Stimulated activated CD8-positive, alpha-beta memory T cell treated with anti-CD3 and anti-CD28 coated beads, Interleukin-4, amount 100 ng/mL, for 48 hours (primary cell): ENCODE measurements around the gene RTP3.
A peak's percentile ranks its signal among the peaks of the same experiment; 100 is the strongest.
"Not testable (repeated sequence)": the region's sequence is repeated elsewhere in the genome, so short reads cannot be mapped to it uniquely, and the experiment has no call there.

Experiments
- DNase-seq: peaks from one replicate; pipeline ENCODE4 v3.0.0-alpha.2; 2020

RTP3 gene

DNA sequence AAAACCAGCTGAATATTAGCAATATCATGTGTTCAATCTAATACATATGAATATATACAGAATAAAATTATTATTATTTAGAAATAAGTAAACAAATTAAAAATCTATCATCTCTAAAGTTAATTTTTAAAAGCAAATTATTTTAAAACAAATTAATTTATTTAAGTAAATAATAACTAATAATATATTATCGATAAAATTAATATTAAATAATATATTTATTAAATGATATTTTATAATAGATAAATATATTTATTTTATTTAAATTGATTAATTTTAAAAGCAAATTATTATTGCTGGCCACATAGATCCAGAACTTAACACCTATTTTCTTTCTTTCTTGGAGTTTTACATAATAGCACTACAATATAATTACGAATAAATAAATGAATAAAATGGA lies 22.2 kb downstream of the RTP3 start:
- DNase-seq: no peak

DNA sequence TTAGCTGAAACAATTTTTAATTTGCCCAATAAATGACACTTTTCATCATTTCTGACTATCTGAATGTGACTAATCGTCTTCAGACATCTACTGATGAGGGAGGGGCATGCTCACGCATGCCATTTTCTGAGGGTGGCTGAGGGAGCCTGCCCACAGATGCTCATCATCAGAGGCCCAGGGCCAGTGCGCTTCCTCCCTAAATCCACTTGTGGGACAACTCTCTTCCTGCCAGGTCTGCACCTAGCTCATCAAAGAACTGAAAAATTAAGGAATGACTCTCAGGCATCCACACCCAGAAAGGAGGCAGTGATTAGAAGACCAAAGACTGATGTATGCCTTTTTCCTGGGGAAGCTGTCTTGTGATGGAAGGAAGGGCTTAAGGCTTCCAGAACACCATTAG lies 22.8 kb downstream of the RTP3 start:
- DNase-seq: no peak

DNA sequence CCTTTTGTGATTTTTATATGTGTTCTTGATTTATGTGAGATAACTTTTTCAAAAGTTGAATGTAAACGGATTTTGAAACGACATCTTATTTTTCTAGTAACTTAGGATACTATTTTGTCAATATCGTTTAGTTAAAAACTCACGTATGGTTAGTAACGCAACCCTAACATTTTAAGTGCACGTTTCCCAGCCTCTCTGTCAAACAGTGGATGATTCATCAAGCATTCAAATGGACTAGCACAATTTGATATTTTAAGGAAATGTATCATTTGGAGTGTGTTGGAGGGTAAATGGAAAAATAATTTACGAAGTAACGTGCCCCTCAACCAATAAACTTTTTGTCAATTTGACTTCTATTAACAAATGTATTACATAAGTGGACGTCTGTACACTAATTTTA lies 23.3 kb downstream of the RTP3 start:
- no peak for DNase-seq

DNA sequence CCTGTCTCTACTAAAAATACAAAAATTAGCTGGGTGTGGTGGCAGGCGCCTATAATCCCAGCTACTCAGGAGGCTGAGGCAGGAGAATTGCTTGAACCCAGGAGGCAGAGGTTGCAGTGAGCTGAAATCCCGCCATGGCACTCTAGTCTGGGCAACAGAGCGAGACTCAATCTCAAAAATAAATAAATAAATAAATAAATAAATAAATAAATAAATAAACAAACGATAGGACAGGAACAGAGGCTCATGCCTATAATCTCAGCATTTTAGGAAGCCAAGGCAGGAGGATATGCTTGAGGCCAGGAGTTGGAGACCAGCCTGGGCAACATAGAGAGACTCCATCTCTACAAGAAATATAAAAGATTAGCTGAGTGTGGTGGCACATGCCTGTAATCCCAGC lies 24.4 kb downstream of the RTP3 start:
- not testable (repeated sequence) for DNase-seq

DNA sequence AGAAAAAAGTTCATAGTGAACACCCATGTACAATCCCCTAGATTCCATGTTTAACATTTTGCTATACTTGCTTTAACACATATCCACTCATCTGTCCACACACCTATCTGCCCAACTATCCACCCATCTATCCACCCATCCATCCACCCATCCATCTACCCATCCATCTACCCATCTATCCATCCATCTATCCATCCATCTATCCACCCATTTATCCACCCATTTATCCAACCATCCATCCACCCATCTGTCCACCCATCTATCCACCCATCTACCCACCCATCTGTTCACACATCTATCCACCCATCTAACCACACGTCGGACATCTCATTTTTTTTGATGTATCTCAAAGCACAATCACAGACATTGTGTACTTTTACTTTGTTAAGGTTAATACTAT lies 25.8 kb downstream of the RTP3 start:
- no peak for DNase-seq

DNA sequence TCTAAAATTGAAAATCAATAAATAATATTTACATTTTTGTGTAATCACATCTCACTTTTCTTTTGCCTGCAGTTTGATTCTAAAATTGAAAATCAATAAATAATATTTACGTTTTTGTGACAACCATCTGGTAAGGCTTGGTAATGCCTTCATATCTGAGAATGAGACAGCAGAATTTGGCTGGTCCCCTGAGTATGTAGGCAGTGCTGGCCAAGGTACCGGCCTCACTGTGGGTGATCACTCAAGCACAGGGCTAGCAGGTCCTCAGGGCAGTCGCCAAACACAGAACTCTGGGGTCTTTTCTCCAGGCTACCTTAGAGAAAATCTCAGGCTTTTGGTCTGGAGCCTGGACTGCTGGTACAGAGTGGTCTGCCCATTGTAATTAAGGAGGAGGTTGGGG lies 26.2 kb downstream of the RTP3 start:
- DNase-seq: no peak

DNA sequence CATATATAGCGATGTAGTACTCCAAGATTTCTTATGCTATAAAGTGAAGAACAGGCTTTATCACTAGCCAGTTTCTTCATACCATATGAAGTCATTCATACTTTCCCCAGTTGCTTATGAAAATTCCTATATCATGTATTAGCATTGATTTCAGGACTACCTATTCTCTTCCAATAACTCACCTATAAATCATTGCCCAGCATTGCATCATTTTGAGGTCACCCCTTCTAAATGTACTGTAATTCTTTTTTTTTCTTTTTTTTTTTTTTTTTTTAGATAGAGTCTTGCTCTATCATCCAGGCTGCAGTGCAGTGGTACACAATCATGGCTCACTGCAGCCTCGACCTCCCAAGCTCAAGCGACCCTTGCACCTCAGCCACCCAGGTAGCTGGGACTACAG lies 27.1 kb downstream of the RTP3 start:
- no peak for DNase-seq

DNA sequence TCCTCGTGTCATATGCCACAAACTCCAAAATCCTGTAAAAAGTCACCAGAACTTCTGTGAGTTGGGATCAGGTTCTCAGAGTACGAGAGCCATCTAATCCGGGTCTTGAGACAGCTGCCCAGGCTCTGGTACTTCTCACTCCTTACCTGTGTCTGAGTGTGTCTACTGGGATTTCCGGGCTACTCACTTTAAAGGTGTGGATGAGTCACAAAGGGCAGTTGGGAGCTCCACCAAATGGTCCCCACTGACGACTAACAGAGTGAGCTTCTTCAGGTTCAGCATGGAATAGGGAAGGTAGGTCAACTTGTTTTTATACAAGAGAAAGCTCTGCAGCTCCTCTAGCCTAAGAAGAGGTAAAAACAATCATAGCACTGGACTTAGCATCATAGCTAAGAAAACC lies 29.5 kb downstream of the RTP3 start:
- no peak for DNase-seq

DNA sequence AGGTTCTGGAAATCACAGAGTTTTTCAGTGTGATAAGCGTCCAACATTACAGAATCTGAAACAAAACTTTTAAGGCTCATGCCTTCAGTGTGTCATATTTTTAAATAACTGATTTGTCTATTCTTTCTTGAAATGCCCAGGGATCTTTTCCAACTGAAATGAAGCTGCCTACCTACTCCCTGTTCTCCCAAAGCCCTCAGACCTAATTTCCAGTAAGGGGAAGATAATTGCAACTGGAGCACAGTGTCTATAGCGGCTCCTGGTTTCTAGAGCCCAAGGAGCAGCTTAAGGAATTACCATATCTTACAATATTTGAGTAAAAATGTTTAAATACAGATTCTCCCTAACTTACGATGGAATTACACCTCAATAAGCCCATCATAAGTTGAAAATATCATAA lies 35.3 kb downstream of the RTP3 start:
- DNase-seq: no peak

DNA sequence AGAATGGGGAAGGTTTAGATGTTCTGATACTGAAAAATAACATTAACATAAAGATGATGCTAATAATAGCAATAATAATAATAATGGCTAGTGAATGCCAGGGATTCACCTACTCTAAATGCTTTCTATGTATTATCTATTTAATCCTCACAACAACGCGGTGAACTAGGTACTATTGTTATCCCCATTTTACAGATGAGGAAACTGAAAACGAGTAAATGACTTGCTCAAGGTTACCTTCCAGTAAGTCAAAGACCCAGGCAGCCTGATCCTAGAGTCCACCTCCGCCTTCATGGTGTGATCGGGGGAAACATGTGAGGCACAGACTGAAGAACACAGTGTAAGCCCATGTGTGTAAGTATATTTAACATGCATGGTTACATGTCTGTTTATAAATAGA lies 38.0 kb downstream of the RTP3 start:
- no peak for DNase-seq

DNA sequence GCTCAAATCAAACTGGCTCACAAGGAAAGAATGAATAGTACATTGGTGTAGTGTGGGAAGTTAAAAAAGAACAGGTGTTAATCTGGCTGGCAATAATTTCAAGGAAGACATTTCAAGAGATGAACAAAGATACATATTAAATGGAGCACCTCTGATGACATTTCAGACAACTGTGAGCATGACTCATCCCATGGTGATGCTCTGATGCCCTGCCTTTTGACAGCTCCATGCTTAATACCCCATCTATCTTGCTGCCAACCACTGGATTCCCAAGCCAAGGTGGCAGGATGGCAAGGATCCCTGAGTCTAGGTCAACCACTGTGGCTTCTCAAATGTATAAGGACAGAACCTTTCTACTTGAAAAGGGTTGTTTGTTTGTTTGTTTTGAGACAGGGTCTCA lies 39.0 kb downstream of the RTP3 start:
- no peak for DNase-seq

DNA sequence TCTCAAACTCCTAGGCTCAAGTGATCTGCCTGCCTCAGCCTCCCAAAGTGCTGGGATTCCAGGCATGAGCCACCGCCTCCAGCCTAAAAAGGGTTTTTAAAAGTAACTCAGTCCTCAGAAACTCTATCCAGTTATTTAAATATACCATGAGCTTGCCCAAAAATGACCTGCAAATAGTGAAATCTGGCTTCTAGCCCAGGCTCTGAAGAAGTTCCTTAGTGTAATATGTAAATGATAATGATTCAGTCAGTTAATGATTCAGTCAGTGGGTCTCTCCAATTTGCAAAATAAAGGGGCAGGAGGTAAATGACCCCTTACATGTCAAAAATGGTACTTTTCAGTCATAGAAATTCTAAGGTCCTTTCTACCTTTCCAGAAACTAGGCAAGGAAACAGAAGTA lies 39.5 kb downstream of the RTP3 start:
- no peak for DNase-seq

DNA sequence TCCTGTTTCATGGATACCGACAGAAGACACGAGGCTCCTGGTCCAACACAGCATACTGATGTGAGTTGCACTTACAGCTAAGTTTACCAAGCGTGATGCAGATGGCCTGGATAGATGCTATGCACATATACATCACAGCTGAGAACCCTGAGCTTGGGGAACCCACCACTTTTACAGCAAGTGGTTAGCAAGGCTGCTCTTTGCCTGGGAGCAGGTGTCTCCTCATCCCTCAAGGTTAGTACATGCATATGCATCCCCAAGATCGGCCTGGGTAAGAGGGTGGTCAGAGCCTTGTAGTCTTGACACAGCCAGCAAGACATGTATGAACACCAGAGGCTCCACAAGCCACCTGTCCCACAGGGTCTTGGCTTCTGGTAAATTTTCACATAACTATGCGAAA lies 40.0 kb downstream of the RTP3 start:
- DNase-seq: no peak

DNA sequence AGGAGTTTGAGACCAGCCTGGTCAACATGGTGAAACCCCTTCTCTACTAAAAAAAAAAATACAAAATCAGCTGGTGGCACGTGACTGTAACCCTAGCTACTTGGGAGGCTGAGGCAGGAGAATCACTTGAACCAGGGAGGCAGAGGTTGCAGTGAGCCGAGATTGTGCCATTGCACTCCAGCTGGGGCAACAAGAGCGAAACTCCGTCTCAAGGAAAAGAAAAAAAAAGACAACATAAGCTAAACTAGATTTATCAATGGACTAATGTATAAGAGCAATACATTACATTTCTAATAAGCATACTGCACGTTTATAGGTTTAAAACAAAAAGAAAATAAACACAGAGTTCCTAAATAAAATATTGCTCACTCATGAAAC lies 40.6 kb downstream of the RTP3 start:
- DNase-seq: not testable (repeated sequence)

DNA sequence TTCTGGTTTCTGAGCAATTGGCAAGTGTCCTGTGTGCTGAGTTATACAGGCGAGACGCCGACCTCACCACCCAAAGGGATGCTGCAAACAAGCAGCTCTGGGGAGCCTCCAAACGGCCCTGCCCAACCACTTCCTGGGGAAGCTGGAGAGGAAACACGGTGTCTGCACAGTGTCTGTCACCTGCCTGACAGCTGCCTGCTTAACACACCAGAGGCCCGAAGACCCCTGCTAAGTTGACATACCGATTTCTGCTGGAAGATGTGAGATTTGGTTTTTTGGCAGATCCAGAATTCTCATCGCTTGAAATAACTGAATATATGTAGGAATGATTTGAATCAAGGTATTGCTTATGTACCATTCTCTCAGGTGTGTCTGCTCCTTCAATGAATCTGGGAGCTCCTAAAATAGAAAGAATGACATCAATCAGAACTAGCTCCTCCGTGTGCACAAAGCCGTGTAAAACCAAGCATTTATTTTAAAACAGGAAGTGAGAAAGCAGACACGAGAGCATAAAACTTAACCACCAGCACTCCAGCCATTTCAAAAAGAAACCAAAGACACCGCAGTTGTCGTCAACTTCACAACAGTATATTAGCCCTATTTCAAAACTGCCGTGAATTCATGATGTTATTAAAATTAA lies 41.1 kb downstream of the RTP3 start:
- DNase-seq: peak; percentile 76

DNA sequence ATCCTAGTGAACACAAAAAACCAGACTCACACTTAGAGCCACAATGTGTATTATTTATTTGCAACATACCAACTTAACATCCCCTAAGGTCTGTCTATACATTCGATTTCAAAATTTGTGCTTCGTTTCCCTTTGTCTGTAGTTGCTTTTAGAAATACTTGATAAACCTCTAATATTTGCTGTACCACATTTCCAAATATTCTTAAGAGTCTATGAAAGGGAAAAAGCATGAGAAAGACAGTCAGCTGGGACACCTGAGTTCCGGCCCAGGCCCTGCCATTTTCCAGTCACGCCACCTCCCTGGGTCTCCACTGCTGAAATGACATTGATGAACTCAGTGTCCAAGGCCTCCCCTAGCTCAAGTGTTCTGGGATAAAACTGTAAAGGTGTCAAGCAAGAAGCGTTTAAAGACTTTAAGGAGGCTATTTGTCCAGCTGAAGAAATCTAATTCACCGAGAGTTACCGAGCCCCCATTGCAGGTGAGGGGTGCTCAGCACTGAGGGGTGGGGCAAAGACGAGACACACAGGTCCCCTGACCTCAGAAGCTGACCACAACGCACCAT lies 41.7 kb downstream of the RTP3 start:
- no peak for DNase-seq

DNA sequence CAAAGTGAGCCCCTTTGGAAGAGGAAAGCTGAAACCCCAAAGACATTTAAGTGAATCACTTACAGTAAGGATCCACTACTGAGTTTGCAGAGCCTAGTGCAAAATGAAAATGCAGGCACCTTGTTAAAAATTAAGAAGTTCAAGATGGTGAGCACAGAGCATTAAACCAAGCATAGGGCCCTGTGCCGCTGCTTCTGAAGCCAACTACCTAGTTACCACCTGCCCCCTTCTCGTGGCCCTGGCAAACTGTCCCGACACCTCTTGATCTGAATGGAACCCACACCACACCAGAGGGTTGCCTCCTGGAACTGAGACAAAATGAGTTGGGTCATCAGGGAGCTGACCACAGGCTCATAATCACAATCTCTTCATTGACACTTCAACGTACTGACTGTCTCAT lies 42.8 kb downstream of the RTP3 start:
- no peak for DNase-seq

DNA sequence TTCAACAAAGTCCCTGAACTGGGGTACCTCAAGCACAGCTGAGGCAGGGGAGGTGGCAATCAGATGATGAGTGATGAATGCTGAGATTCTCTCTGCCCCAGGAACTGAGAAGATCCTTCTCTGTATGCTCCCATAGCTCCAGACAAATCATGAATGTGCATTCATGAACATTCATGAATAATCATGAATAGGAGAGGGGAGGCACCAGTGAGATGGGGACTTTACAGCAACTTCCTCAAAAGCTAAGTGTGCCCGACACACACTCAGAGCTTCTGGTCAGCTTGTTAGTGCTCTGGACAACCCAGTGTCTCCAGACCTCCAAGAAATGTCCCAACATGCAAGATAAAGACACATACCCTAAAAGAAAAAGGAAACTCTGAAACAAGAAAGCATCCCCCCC lies 44.1 kb downstream of the RTP3 start:
- DNase-seq: no peak

DNA sequence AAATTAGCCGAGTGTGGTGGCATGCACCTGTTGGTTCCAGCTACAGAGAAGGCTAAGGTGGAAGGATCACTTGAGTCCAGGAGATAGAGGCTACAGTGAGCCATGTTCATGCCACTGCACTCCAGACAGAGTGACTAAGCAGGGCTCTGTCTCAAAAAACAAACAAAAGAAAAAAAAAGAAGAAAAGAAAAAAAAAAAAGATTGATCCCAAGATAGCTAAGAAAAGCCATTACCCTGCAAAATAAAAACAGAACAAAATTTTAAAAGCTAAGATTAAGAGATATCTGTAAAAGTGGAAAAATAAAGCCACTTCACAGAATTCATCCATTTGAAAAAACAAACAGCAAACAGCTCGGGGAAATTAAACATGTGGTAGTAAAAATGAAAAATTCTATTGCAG lies 44.6 kb downstream of the RTP3 start:
- no peak for DNase-seq

DNA sequence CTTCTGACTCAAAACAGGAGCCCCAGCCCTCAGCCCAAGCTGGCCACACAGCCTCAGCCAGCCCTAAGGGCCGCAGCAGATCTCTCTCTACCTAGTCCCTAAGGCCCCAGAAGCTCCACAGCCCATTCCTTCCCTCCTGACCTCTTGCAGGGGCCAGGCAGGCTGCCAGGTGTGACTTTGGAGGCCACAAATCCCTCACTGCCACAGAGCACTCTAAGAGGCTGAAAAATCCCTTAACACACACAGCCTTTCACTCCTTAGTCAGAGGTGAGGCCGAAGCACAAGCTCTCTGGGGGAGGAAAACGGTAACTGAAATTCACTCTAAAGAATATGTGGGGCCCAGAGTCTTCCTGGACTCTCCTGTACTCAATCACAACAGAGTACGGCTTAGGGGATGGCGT lies 45.0 kb downstream of the RTP3 start:
- DNase-seq: no peak

DNA sequence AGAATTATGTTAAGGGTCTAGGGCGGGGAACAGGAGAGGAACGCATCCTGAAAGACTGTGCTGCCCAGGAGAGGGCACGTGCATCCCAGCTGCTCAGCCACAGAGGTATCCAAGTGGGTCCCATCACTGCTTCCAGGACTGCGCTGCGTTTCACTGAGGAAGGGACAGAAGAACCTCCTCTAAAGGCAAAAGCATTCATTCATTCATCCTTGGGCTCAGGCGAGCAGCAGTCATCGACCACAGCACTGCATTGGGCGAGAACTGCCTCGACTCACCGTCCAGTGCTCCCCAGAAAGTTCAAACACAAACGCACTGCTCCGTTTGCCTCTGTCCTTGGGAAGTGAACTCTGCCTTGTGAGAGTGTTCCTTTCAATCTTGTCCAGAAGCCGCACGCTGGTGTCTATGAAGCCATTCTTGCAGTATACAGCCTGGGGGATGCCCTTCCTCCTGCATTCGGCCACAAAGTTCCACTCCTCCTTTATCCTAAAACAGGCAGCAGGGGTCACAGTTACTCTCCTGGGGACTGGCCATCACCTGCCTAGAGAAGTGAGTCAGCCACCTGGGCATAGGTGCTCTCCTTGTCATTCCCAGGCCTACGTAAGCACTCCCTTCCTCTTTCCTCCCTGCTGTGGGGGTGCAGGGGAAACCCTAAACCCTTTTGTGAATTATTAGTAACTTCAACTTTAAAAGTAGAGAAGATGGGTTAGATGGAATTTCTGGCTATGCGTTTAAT lies 47.2 kb downstream of the RTP3 start:
- DNase-seq: no peak

DNA sequence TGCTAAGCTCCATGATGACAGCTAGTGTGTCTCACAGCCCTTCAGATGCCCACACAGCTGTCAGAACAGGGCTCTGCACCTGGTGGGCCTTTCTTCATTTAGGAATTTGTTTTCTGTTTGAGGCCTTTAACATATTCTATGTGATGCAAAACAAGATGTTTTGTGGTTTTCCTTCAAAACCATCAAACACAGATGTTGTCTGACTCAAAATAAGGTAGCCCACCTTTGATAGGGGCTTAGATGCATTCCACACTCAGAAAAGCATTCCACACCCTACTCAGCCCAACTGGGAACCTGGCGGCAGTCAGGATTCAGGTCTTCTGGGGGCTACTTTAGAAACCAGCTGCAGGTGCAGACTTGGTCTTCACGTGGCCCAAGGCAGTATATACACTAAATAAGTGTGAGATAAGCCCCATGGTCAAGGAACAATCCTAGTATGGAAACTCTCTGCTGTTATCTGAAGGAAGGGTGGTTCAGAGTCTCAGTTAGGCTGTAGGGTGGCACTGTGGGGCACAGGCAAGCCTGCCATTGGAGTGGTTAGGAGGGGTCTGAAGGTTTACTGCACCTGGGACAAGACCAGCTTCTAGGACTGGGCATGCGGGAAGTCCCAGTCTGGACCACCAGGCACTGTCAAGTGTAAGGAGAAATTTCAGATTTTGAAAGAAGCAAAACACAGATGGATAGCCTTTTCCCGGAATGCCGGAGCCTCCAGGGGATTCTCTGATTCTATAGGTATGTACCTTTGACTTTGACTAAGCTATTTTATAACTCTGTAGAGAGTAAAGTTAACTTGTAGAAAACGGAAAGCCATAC lies 48.2 kb downstream of the RTP3 start:
- no peak for DNase-seq

DNA sequence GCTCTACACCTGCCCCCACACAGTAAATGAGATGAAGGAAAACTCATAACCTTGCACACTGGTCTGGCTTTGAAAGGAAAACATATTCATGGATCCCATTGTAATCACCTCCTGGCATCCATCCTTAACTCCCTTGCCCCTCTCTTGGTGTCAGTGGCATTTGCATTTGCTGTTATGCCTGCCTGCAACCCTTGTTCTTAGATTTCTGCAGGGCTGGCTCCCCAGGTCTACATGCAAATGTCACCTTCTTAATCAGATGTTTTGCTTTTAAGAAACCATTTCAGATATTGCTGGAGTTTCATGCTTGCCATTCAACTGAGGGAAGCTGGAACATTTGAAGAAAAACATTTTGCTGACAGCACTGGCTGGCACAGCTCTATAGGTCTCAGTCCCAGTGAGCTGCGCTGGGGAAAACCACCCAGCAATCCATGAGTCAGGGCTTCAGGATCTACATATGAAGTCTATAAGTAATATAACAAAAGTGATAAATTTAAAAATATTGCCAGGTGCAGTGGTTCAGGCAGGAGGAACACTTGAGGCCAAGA lies 49.2 kb downstream of the RTP3 start:
- no peak for DNase-seq

DNA sequence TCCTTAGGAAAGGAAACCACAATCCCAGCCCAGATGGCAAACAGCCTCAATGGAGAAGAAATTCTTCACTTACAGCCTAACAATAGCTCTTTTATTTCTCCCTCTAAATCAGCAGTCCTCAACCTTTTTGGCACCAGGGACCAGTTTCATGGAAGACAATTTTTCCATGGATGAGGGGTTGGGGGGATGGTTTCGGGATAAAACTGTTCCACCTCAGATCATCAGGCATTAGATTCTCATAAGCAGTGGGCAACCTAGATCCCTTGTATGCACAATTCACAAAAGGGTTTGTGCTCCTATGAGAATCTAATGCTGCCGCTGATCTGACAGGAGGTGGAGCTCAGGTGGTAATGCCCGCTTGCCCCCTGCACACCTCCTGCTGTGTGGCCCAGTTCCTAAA lies 50.8 kb downstream of the RTP3 start:
- DNase-seq: not testable (repeated sequence)
